Measurements from ENCODE around the gene PTPRN2. TPM values are rescaled to one million over a fixed set of nuclear protein-coding genes. Genes with fewer than 3 reads are reported as not detected.

Gene PTPRN2
- total and polyA plus RNA-seq, 2 donors (not counting 3 experiments of a cell fraction or from before 2014, with no cell fraction given) = 0.62 to 0.88 TPM

GRCh38 chr7:158194365-158194900 lies 393.2 kb downstream of the PTPRN2 start:
- intact Hi-C loops (cut with micrococcal nuclease) = no loop called here
- Histone ChIP-seq H3K79me2 (ENCODE audit: control insufficient read depth, insufficient read depth, low read length) (no peaks in the 10 kb centered on the region), H2AFZ (ENCODE audit: low read depth, low read length) (no peak overlapping the region), H3K9ac (replicated peaks; ENCODE audit: extremely low read depth, insufficient read depth, low read length) (no peak overlapping the region), H3K27ac (ENCODE audit: insufficient read depth, low read depth, low read length) (no peak overlapping the region), H4K20me1 (replicated peaks; ENCODE audit: control insufficient read depth, extremely low read depth, insufficient read depth, low read length) (no peaks in the 10 kb centered on the region), H3K9me3 (replicated peaks; ENCODE audit: control insufficient read depth, insufficient read depth, low read length) (peaks cover 10% of the 10 kb centered on the region), H3K4me2 (ENCODE audit: insufficient read depth, low read length) (no peak overlapping the region), H3K36me3 (ENCODE audit: control insufficient read depth in 2 of 2, extremely low read depth in 1 of 2, insufficient read depth in 2 of 2, low read length in 2 of 2) (no peaks in the 10 kb centered on the region), H3K4me1 (ENCODE audit: control insufficient read depth, extremely low read depth, insufficient read depth, low read length) (no peaks in the 10 kb centered on the region), H3K4me3 (replicated peaks in 1 of 3; ENCODE audit: insufficient read depth in 1 of 3, low read depth in 1 of 3, low read length in 3 of 3) (no peak overlapping the region), H3K27me3 (ENCODE audit: control insufficient read depth in 2 of 2, insufficient read depth in 2 of 2, low read length in 2 of 2) (no peaks in the 10 kb centered on the region), H3K9me1 (replicated peaks; ENCODE audit: control insufficient read depth, extremely low read depth, insufficient read depth, low read length) (no peaks in the 10 kb centered on the region)
- dilution Hi-C loops (cut with MboI; ENCODE audit: extremely low pct_ligation_motif_present, low sequenced_read_pairs) = no loop called here
- DNase-seq (ENCODE audit: low read depth, low spot score) (no peak), FAIRE-seq (no peak)
- CTCF ChIA-PET = no interaction called here
- POLR2A ChIA-PET = no interaction called here
- no peak for TF ChIP-seq POLR2AphosphoS5 (IDR thresholded peaks at IDR 0.05; ENCODE audit: insufficient read depth, low read depth, low read length)
- TF ChIP-seq FOS (IDR thresholded peaks at IDR 0.05; ENCODE audit: borderline replicate concordance, insufficient read depth, low read length) = no peak
- no peak for TF ChIP-seq JUN (IDR thresholded peaks at IDR 0.05; ENCODE audit: borderline replicate concordance, insufficient read depth, insufficient read length, low read depth)
- TF ChIP-seq MYC (IDR thresholded peaks at IDR 0.05; ENCODE audit: low read depth, low read length) = no peak
- no peak for TF ChIP-seq EZH2 (IDR thresholded peaks at IDR 0.05; ENCODE audit: borderline replicate concordance, low read depth, low read length, severe bottlenecking)
- no peak for TF ChIP-seq POLR2A (IDR thresholded peaks at IDR 0.05; ENCODE audit: low read depth, low read length)
- TF ChIP-seq, protein P1, sequence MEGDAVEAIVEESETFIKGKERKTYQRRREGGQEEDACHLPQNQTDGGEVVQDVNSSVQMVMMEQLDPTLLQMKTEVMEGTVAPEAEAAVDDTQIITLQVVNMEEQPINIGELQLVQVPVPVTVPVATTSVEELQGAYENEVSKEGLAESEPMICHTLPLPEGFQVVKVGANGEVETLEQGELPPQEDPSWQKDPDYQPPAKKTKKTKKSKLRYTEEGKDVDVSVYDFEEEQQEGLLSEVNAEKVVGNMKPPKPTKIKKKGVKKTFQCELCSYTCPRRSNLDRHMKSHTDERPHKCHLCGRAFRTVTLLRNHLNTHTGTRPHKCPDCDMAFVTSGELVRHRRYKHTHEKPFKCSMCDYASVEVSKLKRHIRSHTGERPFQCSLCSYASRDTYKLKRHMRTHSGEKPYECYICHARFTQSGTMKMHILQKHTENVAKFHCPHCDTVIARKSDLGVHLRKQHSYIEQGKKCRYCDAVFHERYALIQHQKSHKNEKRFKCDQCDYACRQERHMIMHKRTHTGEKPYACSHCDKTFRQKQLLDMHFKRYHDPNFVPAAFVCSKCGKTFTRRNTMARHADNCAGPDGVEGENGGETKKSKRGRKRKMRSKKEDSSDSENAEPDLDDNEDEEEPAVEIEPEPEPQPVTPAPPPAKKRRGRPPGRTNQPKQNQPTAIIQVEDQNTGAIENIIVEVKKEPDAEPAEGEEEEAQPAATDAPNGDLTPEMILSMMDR (IDR thresholded peaks at IDR 0.05; ENCODE audit: extremely low read depth in 1 of 2, insufficient read depth in 1 of 2, low read depth in 1 of 2, low read length in 2 of 2) = no peak
- no peak for TF ChIP-seq GATA2 (IDR thresholded peaks at IDR 0.05; ENCODE audit: insufficient read depth, insufficient read length, low read depth, low read length)
- TF ChIP-seq, protein P2, sequence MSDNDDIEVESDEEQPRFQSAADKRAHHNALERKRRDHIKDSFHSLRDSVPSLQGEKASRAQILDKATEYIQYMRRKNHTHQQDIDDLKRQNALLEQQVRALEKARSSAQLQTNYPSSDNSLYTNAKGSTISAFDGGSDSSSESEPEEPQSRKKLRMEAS (IDR thresholded peaks at IDR 0.05; ENCODE audit: insufficient read depth, insufficient read length) = no peak
- BruUV-seq (replicated peaks) = no TSS peak

Data from endothelial cell of umbilical vein (primary cell).